Mucosa of gallbladder (tissue), 1 donor: Measurements from ENCODE around the gene MVK. TPM values are rescaled to one million over a fixed set of nuclear protein-coding genes. Genes with fewer than 3 reads are reported as not detected.
"Not testable (repeated sequence)": the region's sequence is repeated elsewhere in the genome, so short reads cannot be mapped to it uniquely, and the experiment has no call there.

Experiments used
- DNase-seq: peaks from one replicate; pipeline ENCODE4 v3.0.0-alpha.2; 2020; ENCODE audit warnings: low spot score
- total RNA-seq: library from RNA; stranded (reverse); gene quantifications from one replicate; pipeline ENCODE4 v1.2.1, GENCODE V29; 2021
- donor health status: DM: no; HTN: no; CAD: no.

MVK gene
- total RNA-seq, 1 donor from 2014 or later = 40.5 TPM

- DNase-seq = no peak
These were observed 17.4 kb downstream of the MVK start for GRCh38 chr12:109591041-109591440.

GRCh38 chr12:109592195-109592904 lies 18.8 kb downstream of the MVK start:
- DNase-seq = no peak

GRCh38 chr12:109592905-109593272 lies 19.3 kb downstream of the MVK start:
- DNase-seq = no peak

- DNase-seq = no peak
These were observed 21.1 kb downstream of the MVK start for GRCh38 chr12:109594556-109595317.

- no peak for DNase-seq
These were observed 21.8 kb downstream of the MVK start for GRCh38 chr12:109595321-109595902.

- DNase-seq = no peak
These were observed 23.0 kb downstream of the MVK start for GRCh38 chr12:109596418-109597244.

- DNase-seq = no peak
These were observed 23.8 kb downstream of the MVK start for GRCh38 chr12:109597414-109597794.

- peak; percentile 82 for DNase-seq
These were observed 24.3 kb downstream of the MVK start for GRCh38 chr12:109597795-109598427.

GRCh38 chr12:109598428-109598854 lies 24.8 kb downstream of the MVK start:
- DNase-seq = no peak

- no peak for DNase-seq
These were observed 25.5 kb downstream of the MVK start for GRCh38 chr12:109599087-109599486.

GRCh38 chr12:109600481-109600880 lies 26.9 kb downstream of the MVK start:
- DNase-seq = no peak

GRCh38 chr12:109600995-109601394 lies 27.4 kb downstream of the MVK start:
- DNase-seq = no peak

GRCh38 chr12:109601557-109601956 lies 28.0 kb downstream of the MVK start:
- DNase-seq = no peak

- DNase-seq = not testable (repeated sequence)
These were observed 28.5 kb downstream of the MVK start for GRCh38 chr12:109602132-109602531.

GRCh38 chr12:109604132-109604585 lies 30.6 kb downstream of the MVK start:
- no peak for DNase-seq

- DNase-seq = no peak
These were observed 31.4 kb downstream of the MVK start for GRCh38 chr12:109605016-109605415.

- no peak for DNase-seq
These were observed 32.1 kb downstream of the MVK start for GRCh38 chr12:109605599-109606228.

GRCh38 chr12:109606320-109607028 lies 32.9 kb downstream of the MVK start:
- DNase-seq = no peak

GRCh38 chr12:109607618-109608017 lies 34.0 kb downstream of the MVK start:
- DNase-seq = no peak

- no peak for DNase-seq
These were observed 34.7 kb downstream of the MVK start for GRCh38 chr12:109608270-109608669.
